GM19193 (cell line): Measurements from ENCODE around the gene GPR42.

Source experiments
- POLR2A ChIP-seq: IDR thresholded peaks from 4 replicates; pipeline ENCODE4 v1.6.1; 2011; ENCODE audit not compliant: insufficient read depth, insufficient read length; ENCODE audit errors: extremely low read depth

Gene GPR42

DNA sequence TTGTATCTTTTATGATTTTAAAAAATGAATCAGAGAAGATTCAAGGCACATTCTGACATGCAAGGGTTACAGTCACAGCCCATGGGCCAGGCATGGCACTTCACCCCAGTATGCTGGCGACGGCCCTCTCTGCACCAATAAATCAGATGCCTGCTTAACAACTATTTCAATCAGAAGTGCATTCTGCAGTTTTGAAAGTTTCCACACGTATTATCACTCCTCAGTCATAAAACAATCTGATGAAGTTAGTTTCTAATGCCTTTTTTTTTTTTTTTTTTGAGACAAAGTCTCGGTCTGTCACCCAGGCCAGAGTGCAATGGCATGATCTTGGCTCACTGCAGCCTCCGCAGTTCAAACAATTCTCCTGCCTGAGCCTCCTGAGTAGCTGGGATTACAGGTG lies 48.9 kb downstream of the GPR42 start:
- no peak for TF ChIP-seq POLR2A

DNA sequence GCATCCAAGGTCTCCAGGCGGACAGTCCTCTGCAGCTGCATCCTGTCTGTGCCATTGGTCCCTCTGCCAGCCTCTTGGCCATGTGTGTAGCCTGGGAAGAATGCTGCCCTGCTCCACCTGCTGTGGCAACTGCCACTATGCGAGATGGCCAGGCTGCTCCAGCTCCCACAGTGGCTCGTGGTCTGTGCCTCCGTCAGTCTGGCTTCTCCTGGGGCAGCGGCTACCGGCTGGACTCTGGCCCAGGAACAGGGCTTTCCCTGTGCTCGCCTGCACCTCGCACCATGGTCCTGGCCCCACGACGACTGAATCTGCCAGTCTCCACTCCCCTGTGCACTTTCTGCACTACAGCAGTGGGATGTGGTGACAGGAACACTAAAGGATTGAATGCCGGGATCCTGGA lies 50.5 kb downstream of the GPR42 start:
- TF ChIP-seq POLR2A: no peak
